ENCODE measurements around the gene SH3BGRL3.
A peak's percentile ranks its signal among the peaks of the same experiment; 100 is the strongest.
"Not testable (repeated sequence)": the region's sequence is repeated elsewhere in the genome, so short reads cannot be mapped to it uniquely, and the experiment has no call there.

The SH3BGRL3 gene

GRCh38 chr1:26279456-26280332 lies at the start of gene SH3BGRL3:
SH3BGRL3 (plus strand) TSS chr1:26280086; CDS start chr1:26280156, 70 bp downstream.
- peak in 54 of 56 donors; percentile 30 to 92 (median 74) for DNase-seq

DNA sequence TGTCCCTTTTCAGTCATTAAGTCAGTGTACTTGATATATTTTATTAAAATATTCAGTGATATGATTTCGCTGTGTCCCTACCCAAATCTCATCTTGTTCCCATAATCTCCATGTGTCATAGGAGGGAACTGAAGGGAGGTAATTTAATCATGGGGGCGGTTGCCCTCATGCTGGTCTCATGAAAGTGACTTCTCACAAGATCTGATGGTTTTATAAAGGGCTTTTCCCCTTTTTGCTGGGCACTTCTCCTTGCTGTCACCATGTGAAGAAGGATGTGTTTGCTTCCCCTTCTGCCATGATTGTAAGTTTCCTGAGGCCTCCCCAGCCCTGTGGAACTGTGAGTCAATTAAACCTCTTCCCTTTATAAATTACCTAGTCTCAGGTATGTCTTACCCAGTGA lies 49.2 kb upstream of the SH3BGRL3 start:
- DNase-seq: not testable (repeated sequence)

GRCh38 chr1:26233903-26234643 lies 45.8 kb upstream of the SH3BGRL3 start, which contains the start of gene CEP85:
CEP85 (plus strand) TSS chr1:26234200; CDS start chr1:26239784, 5,584 bp downstream.
- DNase-seq: peak; percentile 57 to 99 (median 97)

DNA sequence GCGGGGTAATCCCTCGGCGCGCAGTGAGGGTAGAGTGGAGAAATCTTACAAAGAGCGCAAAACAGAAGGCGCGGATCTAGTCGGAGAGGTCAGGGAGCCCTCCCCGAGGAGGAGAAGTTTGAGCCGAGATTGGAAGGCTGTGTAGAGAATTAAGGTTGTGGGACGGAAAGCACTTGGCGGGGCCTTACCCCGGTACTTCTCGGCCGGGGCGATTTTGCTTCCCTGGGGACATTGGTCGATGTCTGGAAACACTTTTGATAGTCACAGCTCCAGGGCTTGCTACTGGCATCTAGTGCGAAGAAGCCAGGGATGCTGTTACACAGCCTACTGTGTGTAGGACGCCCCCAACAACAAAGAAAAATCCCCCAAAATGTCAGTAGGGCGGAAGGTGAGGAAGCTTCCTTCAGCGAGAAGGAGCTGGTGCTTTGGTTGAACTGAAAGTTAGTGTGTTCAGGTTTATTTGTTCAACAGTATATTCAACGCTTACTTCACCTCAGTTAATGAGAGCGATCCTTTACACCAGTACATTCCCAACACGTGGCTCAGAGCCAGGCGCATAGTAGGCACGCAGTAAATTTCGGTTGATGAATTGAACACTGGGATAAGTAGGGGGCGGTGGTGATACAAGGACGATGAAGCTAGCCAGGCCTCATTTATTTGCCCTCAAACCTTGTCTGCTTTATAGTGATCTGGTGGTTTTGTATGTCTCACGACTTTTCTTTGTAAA lies 45.1 kb upstream of the SH3BGRL3 start:
- DNase-seq: peak in 13 of 56 donors; percentile 1 to 47 (median 18)

GRCh38 chr1:26237230-26237966 lies 42.5 kb upstream of the SH3BGRL3 start:
- DNase-seq: no peak

DNA sequence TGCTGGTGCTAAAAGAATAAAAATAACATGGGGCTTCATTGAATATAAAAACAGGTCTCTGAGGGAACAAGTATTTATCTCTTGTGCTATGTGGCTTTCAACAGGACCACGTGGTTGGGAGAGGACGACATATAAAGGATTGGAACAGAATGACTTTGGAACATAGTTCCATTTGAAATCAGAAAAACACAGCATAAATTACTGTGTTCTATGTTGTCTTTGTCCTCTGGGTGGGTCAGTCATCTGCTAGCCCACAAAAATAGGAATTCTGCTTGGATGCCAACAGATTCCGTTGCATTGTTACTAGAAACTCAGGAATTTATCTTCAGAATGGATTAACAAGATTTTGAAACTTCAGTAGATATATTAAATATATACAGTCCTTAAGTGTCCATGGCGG lies 40.0 kb upstream of the SH3BGRL3 start:
- DNase-seq: peak in 13 of 56 donors; percentile 0 to 43 (median 18)

- no peak for DNase-seq
Observed at GRCh38 chr1:26252718-26253117, 27.2 kb upstream of the SH3BGRL3 start.

DNA sequence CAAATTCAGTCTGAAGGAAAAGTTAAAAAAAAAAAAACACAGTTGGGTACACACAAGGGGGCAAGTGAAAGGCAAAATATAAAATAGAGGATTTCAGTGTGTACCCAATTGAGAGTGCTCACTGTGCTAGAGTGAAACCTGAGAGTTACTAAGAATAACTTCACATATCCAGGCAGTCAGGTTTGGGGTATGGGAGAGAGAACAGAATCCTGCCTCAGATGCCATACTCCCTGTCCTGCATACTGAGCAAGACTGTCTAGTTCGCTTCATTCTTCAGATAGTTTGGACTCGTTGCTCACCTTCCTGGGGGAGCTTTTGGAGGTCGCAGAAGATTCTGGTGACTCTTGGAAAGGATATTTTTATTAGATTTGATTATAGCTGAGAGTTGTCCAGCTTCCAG lies 25.5 kb upstream of the SH3BGRL3 start:
- no peak for DNase-seq

DNA sequence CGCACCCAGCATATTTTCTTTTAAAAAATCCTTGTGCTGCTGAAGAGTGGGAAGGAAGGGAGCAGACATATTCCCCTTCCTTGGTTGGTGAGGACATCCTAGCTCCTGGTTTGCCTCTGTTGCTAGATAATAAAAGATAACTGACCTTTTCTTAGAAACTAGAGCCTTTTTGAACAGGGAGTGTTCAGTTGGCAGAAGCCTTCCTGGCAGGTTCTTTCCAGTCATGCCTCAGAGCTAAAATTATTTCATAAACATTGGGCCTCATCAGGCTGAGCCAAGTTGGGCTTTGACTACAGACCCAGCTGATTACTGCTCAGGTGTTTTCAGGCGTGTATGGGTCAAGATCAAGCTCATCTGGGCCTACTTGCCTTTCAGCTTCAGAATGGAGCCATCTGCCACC lies 22.7 kb upstream of the SH3BGRL3 start:
- no peak for DNase-seq

DNA sequence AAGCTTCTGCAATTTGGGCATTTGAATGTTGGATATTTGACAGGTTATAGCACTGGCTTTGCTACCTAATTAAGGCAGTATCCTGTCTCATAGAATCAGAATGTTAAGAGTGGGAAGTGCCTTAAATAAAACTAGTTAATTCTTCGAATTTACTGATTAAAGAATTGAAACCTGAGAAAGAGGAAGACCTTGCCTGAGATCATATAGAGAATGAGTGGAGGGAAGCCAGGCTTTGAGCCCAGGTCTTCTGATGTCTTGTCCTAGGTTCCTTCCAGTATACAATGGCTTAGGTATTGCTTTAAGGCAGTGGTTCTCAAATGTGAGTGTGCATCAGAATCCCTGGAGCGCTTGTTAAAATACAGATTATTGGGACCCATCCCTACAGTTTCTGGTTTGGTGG lies 20.9 kb upstream of the SH3BGRL3 start:
- no peak for DNase-seq

GRCh38 chr1:26259578-26259977 lies 20.3 kb upstream of the SH3BGRL3 start:
- no peak for DNase-seq

- no peak for DNase-seq
Observed at GRCh38 chr1:26263212-26263611, 16.7 kb upstream of the SH3BGRL3 start.

DNA sequence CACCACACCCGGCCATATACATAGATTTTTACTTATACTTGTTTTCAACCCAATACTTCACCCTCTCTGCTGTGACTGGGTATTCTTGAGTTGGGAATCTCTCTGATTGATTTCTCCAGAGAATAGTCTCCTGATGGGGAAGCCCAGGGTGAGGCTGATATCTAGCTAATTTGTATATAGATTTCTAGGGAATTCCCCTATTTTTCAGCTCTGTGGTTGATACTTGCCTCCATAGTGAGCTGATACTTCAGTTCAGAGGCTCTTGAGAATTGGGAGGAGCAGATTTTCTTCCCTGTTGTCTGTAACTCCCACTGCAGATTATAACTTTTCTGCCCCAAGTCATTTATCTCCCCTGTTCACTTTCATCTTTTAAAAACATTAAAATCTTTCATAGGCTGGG lies 14.5 kb upstream of the SH3BGRL3 start:
- no peak for DNase-seq

DNA sequence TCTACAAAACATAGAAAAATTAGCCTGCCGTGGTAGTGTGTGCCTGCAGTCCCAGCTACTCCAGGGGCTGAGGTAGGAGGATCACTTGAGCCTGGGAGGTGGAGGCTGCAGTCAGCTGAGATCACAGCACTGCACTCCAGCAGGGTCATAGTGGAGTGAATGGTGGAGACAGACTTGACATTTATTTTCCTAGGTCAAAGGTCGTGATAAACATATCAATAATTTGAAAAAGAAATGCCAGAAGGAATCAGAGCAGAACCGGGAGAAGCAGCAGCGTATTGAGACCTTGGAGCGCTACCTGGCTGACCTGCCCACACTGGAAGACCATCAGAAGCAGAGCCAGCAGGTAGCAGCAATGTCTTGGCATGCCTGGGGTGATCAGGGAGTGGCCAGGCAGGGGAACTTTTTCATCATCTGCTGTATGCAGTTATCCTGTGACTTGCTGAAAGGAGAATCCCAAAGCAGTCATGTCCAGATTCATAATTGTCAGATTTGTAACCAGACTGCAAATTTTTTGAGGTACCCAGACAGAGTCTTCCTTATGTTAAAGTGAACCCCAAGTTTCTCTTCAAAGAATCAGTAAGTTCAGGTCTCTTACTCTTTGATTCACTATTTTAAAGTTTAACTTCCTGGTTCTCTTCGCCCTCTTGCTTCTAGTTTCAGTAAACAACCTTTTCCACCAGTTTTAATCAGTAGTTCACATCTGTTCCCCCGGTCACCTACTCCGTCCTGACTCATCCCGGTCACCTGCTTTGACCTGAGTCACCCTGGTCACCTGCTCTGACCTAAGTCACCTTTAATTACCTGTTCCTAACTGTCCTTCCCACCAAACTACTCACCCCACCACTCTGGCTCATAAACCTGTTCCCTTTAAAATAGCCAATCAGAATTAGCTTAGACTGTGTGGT lies 11.3 kb upstream of the SH3BGRL3 start:
- DNase-seq: no peak

- DNase-seq: no peak
Observed at GRCh38 chr1:26269198-26269550, 10.7 kb upstream of the SH3BGRL3 start.

- DNase-seq: no peak
Observed at GRCh38 chr1:26274801-26275425, 5.0 kb upstream of the SH3BGRL3 start.

DNA sequence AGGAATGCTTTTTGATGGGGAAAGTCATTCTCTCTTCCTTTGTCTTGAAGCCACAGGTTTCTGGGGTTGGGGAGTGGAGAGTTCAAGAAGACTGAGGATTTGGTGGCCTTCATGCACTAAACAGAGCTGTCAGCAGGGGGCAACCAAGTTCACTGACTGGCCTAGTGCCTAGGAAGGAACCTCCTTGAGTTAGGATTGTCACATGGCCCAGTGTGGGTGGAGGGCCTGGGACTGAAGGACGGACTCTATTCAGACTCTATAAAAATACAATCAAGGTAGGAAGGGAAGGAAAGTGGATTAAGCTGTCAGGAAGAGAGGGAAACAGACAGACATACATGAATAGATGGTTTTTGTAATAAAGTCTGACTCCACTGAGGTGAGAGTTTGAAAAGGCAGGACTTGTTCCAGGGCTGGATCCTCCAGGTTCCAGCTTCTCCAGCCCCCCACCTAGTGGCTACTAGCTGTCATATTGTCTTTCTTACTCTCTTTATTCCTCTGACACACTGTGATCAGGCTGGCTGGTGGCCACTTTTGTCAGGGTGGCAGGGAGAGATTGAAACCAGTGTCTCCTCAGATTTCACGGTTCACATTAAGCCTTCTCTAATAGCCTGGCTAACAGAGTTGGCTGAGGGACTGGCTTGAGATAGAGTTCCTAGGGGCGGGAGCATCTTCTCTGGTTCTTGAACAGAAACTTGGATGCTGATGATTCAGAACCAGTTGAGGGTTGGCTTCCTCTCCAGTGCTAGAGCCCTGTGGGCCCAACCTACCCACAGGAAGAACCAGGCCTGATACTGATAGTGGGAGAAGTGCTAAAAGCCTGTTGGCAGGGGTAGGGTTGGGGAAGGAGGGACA lies 4.1 kb upstream of the SH3BGRL3 start:
- DNase-seq: peak in 49 of 56 donors; percentile 14 to 86 (median 58)

DNA sequence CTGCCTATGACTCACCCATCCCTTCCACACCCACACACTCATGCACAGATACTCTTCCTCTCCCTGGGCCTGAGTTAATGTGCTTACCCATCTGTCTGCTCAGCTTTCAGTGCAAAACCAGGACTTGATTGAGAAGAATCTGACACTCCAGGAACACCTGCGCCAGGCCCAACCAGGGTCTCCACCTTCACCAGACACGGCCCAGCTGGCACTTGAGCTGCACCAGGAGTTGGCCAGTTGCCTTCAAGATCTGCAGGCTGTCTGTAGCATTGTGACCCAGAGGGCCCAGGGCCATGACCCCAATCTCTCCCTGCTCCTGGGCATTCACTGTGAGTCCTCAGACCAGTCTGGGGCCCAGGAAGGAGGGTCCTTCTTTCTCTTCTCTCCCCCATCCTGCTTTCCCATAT lies 3.5 kb upstream of the SH3BGRL3 start:
- DNase-seq: peak in 2 of 56 donors; percentile 24 to 26

All from nucleus accumbens (tissue), 56 donors.